ENCODE measurements around the gene C1orf74. TPM values are rescaled to one million over a fixed set of nuclear protein-coding genes. Genes with fewer than 3 reads are reported as not detected.
"Not testable (repeated sequence)": the region's sequence is repeated elsewhere in the genome, so short reads cannot be mapped to it uniquely, and the experiment has no call there.

Gene C1orf74
- total RNA-seq, 2 experiments from 2014 or later = 1.5 to 1.7 TPM

DNA sequence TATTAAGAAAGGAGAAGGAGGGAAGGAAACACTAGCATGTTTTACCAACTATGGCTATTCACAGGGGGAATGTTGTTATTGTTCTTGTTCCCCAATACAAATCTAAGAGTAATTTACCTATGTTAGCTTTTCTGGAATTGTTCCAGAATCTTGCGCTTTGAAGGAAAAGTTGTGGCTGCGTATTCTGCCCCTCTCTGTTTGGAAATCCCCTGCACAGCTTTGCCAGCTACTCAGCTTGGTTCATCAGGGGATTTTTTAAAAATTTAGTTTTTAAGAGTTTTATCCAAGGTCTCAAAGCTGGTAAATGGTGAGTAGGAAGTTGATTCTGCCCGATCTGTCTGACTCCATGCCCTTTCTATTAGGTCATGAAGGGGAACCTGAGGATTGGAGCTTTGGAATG, 31.1 kb upstream of the C1orf74 start:
- peak overlapping the region; percentile 77 for H3K27ac Mint-ChIP-seq
- H3K36me3 Mint-ChIP-seq = no peaks in the 10 kb centered on the region
- peaks cover 12% of the 10 kb centered on the region for H3K4me1 Mint-ChIP-seq
- no peak overlapping the region for H3K4me3 Mint-ChIP-seq
- no peak for DNase-seq
- H3K9me3 Mint-ChIP-seq = no peaks in the 10 kb centered on the region
- H3K27me3 Mint-ChIP-seq = peaks cover 12% of the 10 kb centered on the region

DNA sequence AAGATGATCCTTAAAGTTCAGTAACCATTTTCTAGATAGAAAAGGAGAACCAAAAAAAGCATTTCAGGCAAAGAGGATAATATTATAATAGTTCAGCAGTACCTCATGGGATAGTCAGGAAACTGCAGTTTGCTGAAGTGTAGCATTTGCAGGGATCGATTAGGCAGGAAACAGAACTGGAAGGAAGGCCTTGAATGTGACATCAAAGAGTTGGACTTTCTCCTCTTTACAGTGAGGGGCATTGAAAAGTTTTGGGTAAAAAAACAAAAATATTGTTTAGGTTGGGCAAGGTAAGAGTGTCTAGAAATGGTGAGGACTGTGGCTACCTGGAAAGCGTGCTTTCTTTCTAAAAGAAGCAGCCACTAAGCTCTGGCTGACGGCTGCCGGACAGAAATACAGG, 29.5 kb upstream of the C1orf74 start:
- Mint-ChIP-seq H3K27me3 (peaks cover 6% of the 10 kb centered on the region), H3K9me3 (no peaks in the 10 kb centered on the region), H3K4me1 (peaks cover 12% of the 10 kb centered on the region), H3K4me3 (no peak overlapping the region), H3K27ac (no peak overlapping the region), H3K36me3 (no peaks in the 10 kb centered on the region)
- no peak for DNase-seq

DNA sequence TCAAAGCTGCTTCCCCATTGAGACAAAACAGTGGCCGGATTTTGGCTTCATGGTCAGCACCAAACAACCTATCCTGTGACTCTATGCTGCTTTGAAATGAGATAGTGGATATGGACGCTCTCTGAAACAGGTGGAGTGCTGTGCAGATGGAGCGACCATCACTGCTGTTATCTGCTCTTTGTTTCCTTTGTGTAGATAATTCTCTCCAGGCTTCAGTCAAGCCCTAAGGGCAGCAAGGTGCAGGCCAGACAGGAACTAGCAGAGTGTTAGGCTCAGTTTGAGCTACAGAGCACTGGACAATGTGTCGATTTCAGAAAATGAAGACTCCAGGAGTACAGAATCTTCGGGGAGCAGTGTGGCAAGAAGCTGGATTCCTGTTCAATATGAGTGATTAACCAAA, 26.4 kb upstream of the C1orf74 start:
- Mint-ChIP-seq H3K9me3 (no peaks in the 10 kb centered on the region), H3K4me1 (peaks cover 19% of the 10 kb centered on the region), H3K4me3 (no peak overlapping the region), H3K36me3 (no peaks in the 10 kb centered on the region), H3K27me3 (no peaks in the 10 kb centered on the region), H3K27ac (no peak overlapping the region)
- no peak for DNase-seq

DNA sequence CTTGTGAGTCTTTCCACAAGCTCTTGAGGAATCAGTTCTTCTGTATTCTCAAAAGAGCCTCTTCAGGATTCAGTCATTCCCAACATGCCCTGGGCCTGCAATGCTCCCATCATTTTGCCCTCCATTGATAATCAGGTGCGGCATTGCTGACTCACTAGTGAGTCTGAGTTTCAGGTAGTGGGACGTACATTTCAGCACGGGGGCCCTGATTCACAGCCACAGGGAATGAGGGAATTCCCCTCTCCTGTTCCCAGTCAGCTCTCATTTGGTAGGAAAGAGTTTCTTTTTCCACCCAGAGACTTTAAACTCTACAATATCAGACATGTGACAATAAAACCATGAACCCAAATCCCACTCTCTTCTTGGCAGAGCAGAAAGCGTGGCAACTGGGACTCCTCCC, 25.3 kb upstream of the C1orf74 start:
- no peaks in the 10 kb centered on the region for H3K9me3 Mint-ChIP-seq
- H3K36me3 Mint-ChIP-seq = no peaks in the 10 kb centered on the region
- no peak overlapping the region for H3K27ac Mint-ChIP-seq
- H3K4me3 Mint-ChIP-seq = no peak overlapping the region
- DNase-seq = no peak
- peaks cover 20% of the 10 kb centered on the region for H3K4me1 Mint-ChIP-seq
- no peaks in the 10 kb centered on the region for H3K27me3 Mint-ChIP-seq

DNA sequence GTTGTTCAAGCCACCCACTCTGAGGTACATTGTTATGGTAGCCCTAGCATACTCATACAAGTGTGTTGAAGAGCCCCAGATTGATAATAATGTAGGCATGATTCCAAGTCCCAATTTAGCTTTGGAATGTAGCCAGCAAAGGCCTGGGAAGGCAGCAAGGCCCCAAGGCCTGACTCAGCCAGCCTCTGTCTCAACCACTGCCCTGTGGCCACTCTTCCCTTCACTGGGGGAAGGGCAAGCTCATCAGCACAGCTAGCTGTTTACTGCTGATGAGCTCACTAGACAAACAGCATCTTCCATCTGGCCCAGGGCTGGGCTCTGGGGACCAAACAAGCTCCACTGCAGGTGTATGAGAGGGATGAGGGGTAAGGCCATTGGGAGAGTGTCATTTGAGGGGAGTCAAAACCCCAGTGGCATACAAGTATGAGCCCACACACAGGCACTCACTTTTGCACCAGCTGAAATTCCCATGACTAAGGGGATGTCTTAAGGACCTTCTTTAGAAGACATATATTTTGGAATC, 23.8 kb upstream of the C1orf74 start:
- Mint-ChIP-seq H3K4me1 (peaks cover 25% of the 10 kb centered on the region), H3K36me3 (no peaks in the 10 kb centered on the region), H3K4me3 (no peak overlapping the region), H3K27ac (no peak overlapping the region), H3K27me3 (no peaks in the 10 kb centered on the region), H3K9me3 (no peaks in the 10 kb centered on the region)
- DNase-seq = no peak

DNA sequence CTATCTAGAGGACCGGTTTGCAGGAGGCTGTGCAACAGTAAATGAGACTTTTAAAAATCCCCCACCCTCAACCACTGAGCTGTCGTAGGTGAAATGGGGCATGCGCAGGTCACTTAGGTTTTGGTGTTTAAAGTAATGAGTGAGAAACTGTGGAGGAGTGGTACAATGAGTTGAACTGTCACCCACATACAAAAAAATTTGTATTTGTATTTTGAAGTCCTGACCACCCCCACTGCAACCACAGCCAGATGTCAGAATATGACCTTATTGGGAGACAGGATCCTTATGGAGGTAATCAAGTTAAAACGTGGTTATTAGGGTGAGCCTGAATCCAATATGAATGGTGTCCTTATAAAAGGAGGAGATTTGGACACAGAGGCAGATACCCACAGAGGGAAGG, 23.1 kb upstream of the C1orf74 start:
- H3K36me3 Mint-ChIP-seq = no peaks in the 10 kb centered on the region
- DNase-seq = no peak
- no peak overlapping the region for H3K27ac Mint-ChIP-seq
- H3K9me3 Mint-ChIP-seq = no peaks in the 10 kb centered on the region
- H3K4me3 Mint-ChIP-seq = no peak overlapping the region
- no peaks in the 10 kb centered on the region for H3K27me3 Mint-ChIP-seq
- H3K4me1 Mint-ChIP-seq = peaks cover 25% of the 10 kb centered on the region

DNA sequence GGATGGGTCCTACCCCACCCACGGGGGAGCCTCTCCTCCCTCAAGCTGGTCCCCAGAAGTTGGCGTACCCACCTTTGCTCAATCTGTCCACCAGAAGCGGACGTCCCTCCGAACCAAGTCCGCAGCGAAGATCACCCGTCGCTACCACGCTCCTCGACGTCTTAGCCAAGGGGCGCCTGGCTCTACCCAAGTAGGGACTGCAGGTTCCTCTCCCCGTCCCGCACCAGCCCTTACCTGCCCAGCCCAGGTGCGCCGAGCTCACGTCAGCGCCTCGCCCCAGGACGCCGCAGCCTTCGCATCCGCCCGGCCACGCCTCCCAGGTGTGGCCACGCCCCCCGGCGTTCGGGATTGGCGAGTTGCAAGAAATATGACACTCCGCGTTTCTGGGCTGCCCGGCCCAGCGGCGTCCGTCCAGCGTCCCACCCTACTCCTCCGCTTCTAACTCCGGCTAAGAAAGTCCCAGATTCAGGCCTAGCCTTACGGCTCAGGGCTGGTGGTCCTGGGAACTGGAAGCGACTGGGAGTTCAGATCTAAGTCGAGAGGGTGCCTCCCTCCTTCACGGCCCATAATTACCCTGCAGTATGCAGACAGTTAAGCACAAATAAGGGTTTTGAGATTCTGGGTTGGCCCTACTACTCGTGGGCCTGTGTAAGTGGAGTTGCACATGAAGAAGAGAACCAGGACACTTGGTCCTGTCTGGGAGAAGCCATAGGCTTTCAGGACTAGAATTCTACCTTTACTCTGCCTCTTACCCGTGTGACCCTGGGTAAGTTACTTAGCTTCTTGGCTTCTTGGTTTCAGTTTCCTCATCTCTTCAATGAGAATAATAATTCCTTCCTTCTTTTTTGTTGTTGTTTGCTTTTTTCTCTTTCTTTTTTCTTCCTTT, 21.8 kb upstream of the C1orf74 start, which contains the start of gene IRF6:
TSS of gene IRF6 (minus strand) at position 268 of the 886 bp plus-strand sequence. CDS start 4,729 bp downstream, outside the sequence.
- Mint-ChIP-seq H3K9me3 (no peaks in the 10 kb centered on the region), H3K4me3 (peak within 1 kb of the TSS; percentile 87), H3K4me1 (peaks cover 25% of the 10 kb centered on the region), H3K27ac (peak within 1 kb of the TSS; percentile 89), H3K36me3 (no peaks in the 10 kb centered on the region), H3K27me3 (no peaks in the 10 kb centered on the region)
- DNase-seq = peak; percentile 81

DNA sequence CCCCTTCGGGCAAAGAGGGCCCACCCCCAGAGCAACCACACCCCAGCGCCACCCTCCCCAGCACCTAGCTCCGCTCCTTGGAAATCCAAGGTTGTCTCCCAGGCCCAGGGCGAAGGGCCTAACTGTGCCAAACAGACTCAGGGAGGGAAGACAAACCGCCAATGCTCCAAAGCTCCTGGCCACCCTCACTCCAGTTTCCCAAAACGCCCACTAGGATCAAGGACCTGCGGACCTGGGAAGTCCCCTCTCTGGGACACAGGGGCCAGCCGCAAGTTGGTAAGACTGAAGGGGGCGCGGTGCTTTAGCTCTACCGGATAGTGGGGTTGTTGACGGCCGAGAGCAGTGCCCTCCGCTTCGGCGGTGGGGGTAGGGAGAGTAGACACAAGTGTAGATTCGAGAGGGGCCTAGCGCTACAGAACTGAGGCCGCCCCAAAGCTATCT, 21.0 kb upstream of the C1orf74 start:
- Mint-ChIP-seq H3K36me3 (no peaks in the 10 kb centered on the region), H3K4me3 (peak overlapping the region; percentile 87), H3K27ac (no peak overlapping the region), H3K4me1 (peaks cover 25% of the 10 kb centered on the region), H3K27me3 (no peaks in the 10 kb centered on the region), H3K9me3 (no peaks in the 10 kb centered on the region)
- no peak for DNase-seq

DNA sequence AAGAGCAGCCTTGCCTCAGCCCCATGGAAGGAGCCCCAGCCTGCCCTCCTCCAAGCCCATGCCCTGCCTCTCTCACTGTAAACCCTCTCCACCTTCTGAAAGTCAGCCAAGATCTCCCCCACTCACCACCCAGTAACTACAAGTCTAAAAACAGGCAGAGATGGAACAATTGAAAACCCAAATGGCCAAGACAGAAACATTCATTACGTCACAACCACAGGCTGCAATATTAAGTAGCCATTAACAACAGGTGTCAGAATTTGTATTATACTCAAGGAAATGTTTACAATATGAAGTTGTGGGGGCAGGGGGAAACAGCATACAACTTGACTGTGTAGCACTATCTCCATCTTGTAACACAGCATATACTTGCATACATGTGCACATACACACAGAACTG, 19.2 kb upstream of the C1orf74 start:
- Mint-ChIP-seq H3K9me3 (no peaks in the 10 kb centered on the region), H3K27ac (no peak overlapping the region), H3K4me1 (peaks cover 25% of the 10 kb centered on the region), H3K27me3 (no peaks in the 10 kb centered on the region), H3K4me3 (no peak overlapping the region), H3K36me3 (no peaks in the 10 kb centered on the region)
- DNase-seq = no peak

DNA sequence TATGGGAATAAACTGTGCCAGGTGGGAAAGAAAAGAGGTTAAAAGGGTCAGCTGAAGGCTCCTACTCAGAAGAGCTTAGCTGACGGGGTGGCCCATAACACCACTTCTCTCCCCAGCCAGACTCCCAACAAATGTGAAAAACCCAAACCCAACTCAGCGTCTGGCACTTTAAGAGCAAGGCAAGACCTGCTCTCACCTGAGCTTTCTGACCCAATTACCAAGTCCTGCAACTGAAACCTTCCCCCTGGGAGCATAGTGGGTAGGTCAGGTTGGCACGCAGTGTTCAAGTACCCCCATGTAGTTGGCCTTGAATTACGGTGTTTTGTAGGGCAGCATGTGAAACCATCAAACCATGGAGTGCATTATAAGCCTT, 18.4 kb upstream of the C1orf74 start:
- no peaks in the 10 kb centered on the region for H3K27me3 Mint-ChIP-seq
- H3K4me3 Mint-ChIP-seq = no peak overlapping the region
- H3K27ac Mint-ChIP-seq = no peak overlapping the region
- H3K4me1 Mint-ChIP-seq = peaks cover 25% of the 10 kb centered on the region
- H3K36me3 Mint-ChIP-seq = peaks cover 2% of the 10 kb centered on the region
- H3K9me3 Mint-ChIP-seq = no peaks in the 10 kb centered on the region
- DNase-seq = no peak

DNA sequence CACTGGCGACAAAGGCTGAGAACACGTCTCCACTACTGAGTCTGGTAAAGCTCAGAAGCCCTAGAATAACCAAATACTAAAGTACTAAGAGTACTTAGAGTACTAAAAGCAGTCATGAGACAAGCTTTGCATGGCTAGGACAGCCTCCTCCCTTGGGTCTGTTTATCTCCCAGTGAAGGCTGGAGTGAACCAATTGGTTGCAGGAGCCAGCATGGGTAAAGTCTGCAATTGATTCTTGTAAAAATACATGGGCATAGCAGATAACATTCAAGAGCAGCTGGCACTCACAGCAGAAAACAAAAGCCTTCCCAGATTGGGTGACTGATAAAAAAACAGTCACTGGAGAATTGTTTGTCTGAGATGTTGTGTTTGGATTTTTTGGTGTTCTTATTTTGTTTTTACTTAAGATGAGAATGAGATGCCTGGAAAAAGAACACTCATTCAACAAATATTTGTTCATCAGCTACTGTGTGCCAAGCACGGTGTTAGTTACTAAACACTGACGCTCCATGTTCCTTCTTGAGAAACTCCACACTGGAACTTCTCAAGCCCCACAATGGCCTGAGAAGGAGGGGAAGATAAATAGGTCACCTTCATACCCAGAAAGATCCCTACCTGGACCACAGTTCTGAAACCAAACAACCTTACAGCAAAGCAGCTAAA, 17.9 kb upstream of the C1orf74 start:
- DNase-seq = no peak
- Mint-ChIP-seq H3K27me3 (no peaks in the 10 kb centered on the region), H3K4me3 (no peak overlapping the region), H3K4me1 (peaks cover 21% of the 10 kb centered on the region), H3K9me3 (no peaks in the 10 kb centered on the region), H3K36me3 (peaks cover 2% of the 10 kb centered on the region), H3K27ac (no peak overlapping the region)

DNA sequence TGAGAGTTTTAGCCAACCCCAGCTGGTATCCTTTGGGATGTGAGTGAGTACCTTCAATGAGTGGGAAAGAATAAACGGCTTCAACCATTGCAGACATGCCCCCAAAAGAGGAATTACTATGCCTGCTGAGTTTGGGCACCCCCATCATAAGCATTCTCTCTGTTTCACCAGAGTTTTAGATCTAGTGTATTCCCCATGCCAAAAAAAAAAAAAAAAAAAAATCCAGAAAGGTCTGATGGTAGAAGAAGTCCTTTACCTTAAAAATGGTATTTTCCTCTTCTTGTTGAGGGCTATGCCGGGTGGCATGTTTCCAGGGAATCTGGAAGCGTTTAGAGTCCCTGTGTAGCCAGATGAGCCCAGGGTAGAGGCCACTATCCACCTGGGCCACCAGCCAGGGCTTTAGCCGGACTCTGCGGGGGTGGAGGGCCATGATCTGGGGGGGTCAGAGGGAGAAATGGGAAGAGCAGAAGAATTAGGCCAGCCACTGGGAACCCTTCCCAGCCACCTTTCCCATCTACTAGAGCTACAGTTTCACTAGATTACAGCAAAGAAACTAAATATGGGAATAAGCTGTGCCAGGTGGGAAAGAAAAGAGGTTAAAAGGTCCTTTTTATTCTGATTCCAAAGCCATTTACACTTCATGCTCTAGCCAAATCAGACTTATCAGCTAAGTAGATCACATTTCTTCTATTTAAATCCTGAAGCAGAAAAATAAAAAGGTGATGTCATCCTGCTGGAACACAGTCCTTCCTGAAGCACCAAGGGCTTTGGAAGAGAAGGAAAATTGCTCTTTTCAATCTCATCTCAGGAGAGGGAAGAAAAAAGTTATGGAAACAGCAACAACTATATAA, 16.9 kb upstream of the C1orf74 start:
- H3K36me3 Mint-ChIP-seq = peaks cover 2% of the 10 kb centered on the region
- H3K9me3 Mint-ChIP-seq = no peaks in the 10 kb centered on the region
- H3K4me1 Mint-ChIP-seq = peaks cover 17% of the 10 kb centered on the region
- DNase-seq = no peak
- H3K27me3 Mint-ChIP-seq = no peaks in the 10 kb centered on the region
- no peak overlapping the region for H3K27ac Mint-ChIP-seq
- H3K4me3 Mint-ChIP-seq = no peak overlapping the region

DNA sequence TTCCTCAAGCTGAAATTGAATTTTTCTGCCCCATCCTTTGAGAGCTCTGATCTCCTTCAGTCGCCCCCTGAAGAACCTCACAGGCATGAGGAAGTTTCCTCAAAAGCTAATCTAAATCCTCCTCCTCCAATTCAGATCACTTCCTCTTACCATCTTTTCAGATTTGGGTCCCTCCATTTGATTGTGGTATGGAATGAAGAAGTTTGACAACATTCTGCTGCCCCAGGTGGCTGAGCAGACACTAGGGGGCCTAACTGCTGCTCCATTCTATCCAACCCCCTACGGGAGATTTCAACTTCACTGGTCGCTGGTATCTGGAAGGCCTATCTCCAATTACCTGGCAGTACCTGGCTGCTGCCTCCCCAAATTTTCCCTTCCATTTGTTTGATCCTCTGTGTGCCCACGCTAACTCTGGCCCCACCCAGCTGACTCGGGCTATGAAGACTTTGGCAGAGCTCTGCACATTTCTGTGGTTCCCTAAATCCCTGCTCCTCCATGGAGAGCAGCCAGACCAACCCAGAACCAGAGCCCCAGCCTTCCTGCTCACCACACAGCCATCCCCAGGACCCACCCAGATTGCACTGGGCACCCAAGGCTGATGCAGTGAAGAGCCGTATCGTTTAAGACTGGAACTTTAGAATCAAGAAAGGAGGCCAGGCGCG, 13.8 kb upstream of the C1orf74 start:
- Mint-ChIP-seq H3K9me3 (no peaks in the 10 kb centered on the region), H3K36me3 (peaks cover 6% of the 10 kb centered on the region), H3K27me3 (no peaks in the 10 kb centered on the region), H3K27ac (no peak overlapping the region), H3K4me3 (no peak overlapping the region), H3K4me1 (no peaks in the 10 kb centered on the region)
- DNase-seq = no peak

DNA sequence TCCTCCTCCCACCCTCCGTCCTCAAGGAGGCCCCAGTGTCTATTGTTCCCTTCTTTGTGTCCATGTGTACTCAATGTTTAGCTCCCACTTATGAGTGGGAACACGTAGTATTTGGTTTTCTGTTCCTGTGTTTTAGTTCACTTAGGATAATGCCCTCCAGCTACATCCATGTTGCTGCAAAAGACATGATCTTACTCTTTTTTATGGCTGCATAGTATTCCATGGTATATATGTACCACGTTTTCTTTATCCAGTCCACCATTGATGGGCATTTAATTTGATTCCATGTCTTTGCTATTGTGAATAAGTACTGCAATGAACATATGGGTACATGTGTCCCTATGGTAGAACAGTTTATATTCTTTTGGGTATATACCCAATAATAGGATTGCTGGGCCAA, 9.4 kb upstream of the C1orf74 start:
- H3K36me3 Mint-ChIP-seq = peaks cover 11% of the 10 kb centered on the region
- H3K9me3 Mint-ChIP-seq, DNase-seq, H3K27me3 Mint-ChIP-seq, H3K4me1 Mint-ChIP-seq, H3K4me3 Mint-ChIP-seq, H3K27ac Mint-ChIP-seq: not testable (repeated sequence)

Data from activated naive CD8-positive, alpha-beta T cell treated with anti-CD3 and anti-CD28 coated beads for 36 hours (primary cell).